GM19035 (cell line): Measurements from ENCODE around the gene TRAM2.

Experiments used
- ATAC-seq: cut with Tn5 transposase; IDR thresholded peaks from one replicate; pipeline ENCODE4 v1.9.1; 2021; ENCODE audit not compliant: unreplicated experiment

Gene TRAM2, protein sequence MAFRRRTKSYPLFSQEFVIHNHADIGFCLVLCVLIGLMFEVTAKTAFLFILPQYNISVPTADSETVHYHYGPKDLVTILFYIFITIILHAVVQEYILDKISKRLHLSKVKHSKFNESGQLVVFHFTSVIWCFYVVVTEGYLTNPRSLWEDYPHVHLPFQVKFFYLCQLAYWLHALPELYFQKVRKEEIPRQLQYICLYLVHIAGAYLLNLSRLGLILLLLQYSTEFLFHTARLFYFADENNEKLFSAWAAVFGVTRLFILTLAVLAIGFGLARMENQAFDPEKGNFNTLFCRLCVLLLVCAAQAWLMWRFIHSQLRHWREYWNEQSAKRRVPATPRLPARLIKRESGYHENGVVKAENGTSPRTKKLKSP

DNA sequence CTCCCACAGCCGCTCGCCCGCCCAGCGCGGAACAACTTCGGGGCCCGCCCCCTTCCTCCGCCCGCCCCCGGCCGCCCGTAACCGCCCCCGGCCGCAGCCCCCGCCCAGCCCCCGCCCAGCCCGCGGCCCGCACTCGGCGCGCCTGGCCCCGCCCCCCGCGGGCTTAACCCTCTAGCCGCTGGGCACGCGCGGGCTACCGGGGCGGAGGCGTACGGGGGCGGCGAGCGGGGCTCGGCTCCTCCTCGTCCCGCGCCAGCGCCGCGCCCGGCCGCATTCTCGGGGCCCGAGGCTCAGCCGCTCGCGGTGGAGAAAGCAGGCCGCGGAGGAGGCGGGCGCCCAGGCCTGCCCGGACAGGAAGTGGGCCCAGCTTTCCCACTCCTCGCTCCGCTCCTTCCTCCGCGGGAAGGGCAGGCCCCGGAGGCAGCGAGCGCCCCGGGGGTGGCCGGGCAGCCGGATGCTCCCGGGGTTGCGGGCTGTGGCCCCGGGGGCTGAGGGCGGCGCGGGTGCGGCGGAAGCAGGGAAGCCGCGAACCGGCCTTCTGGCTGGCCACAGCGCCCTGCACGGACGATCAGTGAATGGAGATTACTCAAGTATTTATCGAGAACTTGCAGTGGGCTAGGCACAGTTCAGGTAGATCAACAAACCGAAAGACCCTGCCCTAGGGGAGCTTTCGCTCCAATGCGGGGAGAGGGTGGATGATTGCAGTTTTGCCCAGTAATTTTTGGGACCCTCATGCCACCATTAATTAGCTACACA is at the start of gene TRAM2:
Gene TRAM2, minus strand, starts transcription at position 39 of the 756 bp plus-strand sequence. CDS start 145 bp downstream, outside the sequence.
- peak; percentile 57 for ATAC-seq

DNA sequence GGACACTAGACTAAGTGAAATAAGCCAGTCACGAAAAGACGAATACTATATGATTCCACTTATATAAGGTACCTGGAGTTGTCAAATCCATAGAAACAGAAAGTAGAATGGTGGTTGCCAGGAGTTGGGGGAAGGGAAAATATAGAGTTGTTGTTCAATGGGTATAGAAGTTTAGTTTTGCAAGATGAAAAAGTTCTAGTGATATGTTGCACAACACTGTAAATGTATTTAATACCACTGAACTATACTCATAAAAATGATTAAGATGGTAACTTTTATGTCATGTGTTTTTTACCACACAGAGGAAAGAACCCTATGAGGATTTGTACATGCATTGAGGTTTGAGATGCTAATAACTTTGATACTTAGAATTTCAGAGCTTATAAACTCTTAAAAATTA is 46.0 kb upstream of the TRAM2 start:
- ATAC-seq = no peak

DNA sequence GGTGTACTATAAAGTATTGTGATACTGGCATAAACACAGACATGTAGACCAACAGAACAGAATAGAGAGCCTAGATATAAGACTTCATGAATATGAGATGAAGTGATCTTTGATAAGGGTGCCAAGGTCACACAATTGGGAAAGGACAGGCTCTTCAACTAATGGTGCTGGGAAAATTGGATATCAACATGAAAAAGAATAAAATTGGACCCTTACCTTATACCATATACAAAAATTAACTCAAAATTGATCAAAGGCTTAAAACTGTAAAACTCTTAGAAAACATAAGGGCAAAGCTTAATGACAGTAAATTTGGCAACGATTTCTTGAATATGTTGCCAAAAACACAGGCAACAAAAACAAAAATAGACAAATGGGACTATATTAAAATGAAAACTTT is 44.8 kb upstream of the TRAM2 start:
- no peak for ATAC-seq

DNA sequence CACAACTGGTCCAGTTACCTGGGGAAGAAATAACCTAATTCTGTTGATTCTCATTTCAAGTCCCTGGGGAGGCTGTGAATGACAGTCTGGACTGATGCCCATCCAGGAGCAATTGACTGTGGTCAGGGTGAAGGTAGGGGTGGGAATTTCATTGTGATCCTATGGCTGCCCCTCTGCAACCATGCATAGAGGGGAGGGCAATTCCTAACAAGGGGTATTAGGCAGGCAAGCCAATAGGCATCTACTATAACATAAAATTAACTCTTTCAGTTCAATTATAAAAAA is 44.0 kb upstream of the TRAM2 start:
- no peak for ATAC-seq

DNA sequence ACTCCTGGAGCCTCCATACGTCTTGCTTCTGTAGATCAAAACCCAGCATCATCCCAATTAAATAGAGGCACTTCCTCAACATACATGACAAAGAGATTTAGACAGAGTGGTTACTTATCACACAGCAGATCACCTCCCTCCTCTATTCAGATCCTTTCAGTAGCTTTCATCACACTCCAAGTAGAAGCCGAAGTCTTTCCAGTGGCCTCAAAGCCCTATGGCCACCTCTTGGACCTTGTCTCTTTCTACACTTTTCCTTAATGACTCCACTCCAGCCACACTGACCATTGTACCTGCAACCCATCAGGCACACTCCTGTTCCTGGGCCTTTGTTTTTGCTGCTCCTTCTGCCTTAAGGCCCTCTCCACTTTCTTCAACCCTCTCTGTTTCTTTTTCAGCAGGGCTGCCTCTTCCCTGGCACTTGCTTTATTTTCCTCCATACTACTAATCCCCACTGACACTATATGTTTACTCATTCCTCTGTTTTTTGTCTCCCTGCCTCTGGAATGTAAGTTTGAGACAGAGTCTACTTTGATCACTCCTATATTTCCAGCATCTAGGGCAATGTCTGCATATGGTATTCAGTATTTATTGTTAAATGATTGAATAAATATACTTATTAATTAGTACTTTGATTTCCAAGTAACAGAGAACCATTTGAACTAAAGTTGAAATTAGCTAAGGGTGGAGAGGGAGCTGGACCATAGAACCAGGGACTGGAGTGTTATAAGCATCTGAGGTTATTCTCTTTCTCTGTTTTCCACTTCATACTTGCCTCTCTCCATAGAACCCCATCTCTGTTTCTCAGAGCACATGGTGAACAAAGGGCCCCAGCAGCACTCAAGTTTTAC is 43.4 kb upstream of the TRAM2 start:
- ATAC-seq = no peak

DNA sequence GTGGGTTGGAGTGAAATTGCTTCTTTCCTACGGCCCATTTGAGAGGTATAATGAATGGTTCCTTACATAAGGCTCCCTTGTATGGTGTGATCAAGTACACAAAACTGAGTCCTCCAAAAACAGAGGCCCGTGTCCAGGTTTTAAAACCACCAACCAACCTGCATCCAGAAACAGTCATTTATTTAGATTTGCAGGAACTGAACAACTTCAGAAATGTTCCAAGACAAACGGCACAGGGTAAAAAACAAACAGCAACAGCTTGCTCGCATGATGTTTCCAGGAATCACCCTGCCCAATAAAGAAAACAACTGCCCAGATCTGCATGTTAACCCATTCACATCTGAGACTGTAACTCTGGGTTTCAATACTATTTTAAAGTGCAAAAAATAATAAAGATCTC is 40.2 kb upstream of the TRAM2 start:
- no peak for ATAC-seq

DNA sequence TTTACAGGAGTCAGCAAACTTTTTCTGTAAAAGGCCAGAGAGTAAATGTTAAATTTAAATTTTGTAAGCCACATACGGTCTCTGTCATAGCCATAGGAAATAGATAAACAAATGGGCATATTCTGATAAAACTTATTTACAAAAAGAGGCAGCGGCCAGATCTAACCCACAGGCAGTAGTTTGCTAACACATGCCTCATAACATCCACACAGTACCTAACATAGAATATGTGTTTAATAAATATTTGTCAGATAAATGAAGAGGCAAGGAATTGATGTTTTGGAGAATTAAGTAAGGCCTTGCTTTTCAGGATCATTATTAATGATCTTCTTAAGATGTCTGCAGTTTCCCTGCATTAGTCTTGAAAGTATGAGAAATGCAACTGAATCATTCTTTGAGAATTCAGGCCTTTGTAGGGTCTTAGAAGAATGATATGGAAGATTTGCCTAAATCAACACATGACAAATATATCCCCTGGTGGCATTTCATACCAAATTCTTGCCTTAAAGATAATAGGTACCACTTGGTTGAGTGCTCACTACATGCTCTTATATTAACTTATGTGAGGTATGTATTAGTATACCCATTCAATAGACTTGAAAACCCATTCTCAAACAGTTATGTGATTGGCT is 39.3 kb upstream of the TRAM2 start:
- ATAC-seq = no peak

DNA sequence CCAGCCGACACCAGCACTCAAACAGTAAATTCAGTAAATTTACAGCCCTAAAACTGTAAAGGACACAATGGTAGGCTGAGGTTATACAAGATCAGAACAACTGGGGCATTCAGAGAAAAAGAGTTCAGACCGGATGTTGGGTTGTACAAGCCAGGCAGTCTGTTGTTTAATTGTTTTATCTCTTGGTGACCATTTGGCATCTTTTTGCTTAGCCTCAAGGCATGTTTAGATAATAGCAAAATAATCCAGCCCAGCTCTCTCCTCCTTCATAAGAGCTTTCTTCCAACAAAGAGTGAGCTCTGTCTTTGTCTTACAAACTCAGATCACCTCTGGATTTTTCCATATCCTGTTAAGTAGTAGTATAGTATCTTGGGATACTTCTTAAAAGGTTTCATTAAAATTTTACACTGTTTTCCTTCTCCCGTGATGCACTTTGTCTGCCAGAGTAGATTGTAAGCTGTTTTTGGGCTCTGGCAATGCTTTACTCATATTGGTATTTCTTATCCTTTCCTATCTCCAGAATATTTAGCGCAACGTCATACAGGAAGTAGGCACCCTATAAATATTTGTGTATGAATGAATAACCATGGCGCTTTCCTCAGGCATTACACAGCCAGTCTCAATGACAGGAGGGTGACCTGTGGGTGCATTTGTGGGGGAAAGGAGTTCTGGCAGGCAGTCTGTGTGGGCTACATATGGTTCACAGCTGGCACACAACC is 35.6 kb upstream of the TRAM2 start:
- no peak for ATAC-seq

DNA sequence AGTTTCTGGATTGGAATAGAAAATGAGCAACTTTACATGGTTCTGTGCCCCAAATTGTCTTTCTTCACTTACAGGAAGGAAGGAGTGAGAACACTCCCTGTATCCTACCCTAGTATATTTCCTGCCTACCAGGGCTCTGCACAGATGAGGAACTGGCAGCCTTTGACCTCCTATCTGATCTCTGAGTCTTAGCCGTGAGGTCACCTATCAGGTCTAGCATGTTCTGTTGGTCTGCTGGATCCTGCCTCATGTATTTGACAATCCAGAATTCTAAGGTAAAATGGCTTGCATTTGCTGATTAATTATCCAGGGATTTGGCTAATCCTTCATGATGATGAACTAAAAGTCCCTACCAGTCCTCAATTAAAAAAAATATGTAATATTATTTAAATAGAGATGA is 35.0 kb upstream of the TRAM2 start:
- ATAC-seq = no peak

DNA sequence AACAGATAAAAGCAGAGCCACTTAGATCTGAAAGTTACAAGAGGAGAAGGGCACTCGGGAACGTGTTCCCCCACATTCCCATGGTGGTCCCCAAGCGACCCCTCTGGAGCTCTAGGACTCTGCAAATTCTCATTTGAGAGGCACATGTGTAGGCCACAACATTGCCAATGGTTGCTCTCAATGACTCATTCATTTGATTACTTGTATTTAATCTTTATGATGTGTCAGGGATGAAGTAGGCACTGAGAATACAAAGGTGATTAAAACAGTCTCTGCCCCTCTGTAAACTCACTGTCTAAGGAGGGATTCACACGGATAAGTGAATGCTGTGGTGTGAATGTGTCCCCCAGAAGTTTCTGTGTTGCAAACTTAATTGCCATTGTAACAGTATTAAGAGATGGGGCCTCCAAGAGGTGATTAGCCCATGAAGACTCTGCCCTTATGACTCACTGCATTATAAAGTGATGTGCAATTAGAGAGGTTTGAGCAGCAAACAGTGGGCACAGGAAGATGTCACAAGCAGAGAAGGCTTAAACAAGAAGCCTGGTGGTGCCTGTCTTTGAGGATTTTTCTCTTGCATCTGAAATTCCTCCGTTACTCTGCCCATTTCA is 34.0 kb upstream of the TRAM2 start:
- ATAC-seq = no peak

DNA sequence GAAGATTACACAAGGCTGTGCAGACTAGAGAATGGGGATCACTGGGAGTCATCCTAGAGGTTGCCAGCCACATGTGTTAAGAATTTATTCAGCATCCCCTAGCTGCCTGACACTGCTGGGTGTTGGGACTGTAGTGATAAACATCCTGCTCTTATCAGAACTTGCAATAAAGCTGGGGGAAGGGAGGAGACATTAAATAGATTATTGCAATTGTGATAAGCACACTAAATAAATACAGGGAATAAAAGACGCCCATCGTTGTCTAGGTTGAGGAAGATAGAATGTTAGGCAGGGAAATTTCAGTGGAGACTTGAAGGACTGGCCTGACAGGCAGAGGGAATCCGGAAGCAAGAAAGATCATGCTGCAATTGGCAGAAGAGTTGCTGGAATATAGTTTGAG is 33.2 kb upstream of the TRAM2 start:
- ATAC-seq = no peak

DNA sequence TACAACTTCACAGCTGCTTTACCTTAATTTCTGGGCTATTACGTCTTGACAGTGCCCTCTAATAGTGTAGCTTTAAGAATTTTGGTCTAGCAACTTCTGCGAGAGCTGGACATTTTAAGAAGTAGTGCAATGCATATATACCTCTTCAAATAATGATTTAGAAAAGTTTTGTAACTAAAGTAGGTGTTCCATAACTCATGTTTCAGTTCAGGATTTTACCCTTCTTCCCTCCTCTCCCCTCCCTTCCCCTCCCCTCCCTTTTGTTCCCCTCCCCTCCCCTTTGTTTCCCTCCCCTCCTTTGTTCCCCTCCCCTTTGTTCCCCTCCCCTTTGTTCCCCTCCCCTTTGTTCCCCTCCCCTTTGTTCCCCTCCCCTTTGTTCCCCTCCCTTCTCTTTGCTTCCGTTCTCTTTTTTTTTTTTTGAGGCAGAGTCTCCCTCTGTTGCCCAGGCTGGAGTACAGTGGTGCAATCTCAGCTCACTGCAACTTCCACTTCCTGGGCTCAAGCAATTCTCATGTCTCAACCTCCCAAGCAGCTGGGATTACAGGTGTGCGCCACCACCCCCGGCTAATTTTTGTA is 28.8 kb upstream of the TRAM2 start:
- ATAC-seq = no peak

DNA sequence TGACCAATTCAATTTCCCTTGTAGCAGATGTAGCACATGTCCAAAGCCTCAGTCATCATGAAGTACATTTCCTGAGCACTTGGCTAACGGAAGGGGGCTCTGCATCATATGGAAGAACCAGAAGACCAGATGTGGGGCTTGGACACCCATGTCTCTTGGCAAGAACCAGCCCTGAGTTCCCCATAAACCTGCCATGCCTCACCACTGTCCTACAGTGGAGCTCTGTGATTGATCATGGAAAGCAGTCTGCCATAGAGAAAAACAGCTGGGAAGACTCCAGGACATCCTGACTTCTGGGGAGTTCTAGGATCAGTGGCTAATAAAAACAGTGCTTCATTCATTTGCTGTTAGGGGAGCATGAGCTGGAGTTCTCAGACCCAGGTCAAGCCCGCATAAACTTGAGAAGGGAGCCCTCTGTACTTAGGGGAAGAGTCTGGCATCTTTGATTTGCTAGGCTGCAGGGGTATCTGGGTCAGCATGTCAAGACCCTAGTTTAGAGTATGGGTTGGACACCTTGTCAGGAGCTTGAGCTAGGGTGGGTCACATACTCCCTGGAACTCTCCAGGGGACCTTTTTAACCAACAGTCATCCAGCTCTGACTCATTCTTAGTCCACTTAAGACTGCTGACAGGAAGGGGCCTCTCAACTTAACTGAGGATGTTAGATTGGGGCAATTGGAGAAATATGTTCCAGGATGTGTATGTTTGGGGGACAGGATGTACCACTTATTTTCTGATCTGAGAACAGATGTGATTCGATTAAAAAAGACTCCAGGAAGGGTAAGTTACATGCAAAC is 26.3 kb upstream of the TRAM2 start:
- ATAC-seq = no peak

DNA sequence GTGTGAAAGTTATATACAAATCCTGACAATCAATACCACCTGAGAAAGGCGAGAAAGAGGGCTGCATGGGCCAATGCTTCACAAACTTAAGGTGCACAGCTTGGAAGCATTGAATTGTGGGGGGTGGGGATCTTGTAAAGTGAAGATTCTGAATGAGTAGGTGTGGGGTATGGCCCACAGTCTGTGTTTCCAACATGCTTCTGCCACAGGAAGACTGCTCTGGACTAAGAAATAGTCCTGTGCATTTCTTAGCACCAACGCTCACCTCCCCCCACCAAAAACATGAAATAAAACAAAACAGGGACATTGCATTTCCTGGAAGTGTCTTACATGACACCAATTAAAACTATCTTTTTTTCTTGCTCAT is 21.9 kb upstream of the TRAM2 start:
- ATAC-seq = no peak

DNA sequence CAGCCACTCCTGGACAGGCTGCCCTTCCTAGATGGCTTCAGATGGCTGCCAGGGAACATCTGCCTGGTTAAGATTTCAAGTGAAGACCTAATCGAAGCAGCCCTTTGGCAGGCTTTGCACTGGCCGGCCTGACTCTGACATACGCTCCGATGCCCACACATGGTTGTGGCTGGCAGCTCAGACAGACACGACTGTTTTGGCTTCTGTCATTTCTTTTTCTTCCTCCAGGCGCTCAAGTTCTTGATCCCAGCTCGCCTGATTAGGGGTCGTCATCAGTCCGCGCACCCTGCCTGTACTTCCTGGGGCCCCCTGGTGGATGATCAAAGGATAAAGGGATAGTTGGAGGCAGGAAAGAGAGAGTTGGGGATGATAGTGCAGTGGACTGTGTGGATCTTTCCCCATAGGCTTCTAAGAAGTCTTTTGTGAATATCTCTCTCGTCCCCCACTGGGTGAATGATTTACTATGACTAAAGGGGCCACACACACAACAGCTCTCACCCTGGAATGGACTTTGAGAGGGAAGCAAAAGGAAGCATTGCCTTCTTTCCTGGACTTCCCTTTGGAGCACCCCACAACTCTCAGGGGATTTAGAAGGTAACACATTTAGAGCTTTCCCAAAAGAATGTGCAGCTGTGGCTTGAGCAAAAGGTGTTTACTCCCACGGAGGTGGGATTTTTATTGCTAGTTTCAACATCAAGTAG is 21.4 kb upstream of the TRAM2 start:
- no peak for ATAC-seq

DNA sequence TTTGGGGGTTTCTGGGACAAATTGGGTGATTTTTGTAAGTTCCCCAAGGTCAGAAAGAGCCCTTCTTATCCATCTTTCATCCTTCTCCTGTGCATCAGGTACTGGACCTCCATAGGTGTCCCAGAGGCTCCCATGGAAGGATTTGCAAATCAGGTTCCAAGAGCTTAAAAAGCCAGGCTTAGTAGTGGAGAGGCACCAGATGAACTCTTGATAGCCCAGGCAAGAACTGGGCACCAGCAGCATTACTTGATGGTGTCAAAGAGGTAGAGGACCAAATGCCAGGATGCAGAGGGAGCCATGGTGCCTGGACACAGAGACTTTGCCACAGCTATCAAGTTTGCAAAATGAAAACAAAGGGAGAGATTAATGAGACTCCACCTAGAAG is 20.9 kb upstream of the TRAM2 start:
- ATAC-seq = no peak

DNA sequence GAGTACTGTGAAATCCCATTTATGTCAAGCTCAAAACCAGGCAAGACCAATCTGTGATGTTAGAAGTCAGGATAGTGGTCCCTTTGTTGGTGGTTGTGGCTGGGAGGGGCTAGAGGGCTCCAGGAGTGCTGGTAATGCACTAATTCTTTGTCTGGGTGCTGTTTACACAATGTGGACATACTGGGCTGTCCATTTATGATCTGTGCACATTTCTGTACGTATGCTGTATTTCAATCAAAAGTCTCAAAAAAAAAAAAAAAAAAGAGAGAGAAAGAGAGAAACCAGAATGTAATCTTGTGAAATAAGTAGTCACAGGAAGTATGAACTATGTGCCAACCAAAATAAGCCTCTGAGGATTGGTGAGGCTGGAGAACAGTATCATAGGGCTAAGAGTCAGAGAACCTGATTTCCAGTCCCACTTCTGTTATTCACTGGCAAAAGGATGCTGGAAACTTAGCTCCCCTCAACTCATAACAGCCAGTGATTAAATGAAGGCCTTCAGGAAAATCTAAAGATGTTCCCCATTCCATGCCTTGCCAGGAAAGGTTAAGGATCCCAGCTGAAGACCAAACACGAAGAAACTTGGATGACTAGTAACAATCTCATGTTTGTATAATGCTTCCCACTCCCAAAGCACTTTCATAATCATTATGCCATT is 19.6 kb upstream of the TRAM2 start:
- no peak for ATAC-seq

DNA sequence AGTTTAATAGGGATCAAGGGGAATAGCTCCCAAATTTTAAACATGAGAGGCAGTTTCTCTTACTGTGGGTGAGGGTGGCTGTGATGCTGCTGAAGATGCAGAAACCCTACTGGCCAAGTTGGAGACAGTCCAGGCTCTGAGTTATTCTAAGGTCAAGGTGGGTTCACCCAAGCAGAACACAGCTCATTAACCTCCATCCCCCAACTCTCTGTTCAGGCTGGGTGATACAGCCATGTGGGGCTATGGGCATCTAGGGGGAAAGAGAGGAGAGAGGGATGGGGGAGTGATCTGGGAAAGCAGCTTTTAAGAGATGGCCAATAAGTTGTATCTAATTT is 18.9 kb upstream of the TRAM2 start:
- peak; percentile 65 for ATAC-seq
